Gastrocnemius medialis (tissue), 4 donors: ENCODE measurements around the gene MAST2. TPM values are rescaled to one million over a fixed set of nuclear protein-coding genes. Genes with fewer than 3 reads are reported as not detected.

Experiments used
- ATAC-seq, 2 donors: fragments of 150-250 bp; one replicate each; pipeline ENCODE4 v1.9.1; 2016
- DNase-seq, 2 donors: peaks; one replicate each; pipeline ENCODE4 v3.0.0-alpha.2; 2019
- H3K27ac ChIP-seq, 4 donors: fragments of 200-600 bp; sonication (generic); 1 replicate in 1 of 4; 2 replicates in 3 of 4; pipeline ENCODE4 v1.5.1; 2016 to 2018; ENCODE audit warnings: mild to moderate bottlenecking in 2 of 4, moderate library complexity in 1 of 4
- H3K27me3 ChIP-seq, 3 donors: fragments of 200-600 bp; sonication (generic) in 2 of 3; 1 replicate in 1 of 3; 2 replicates in 2 of 3; pipeline versions ENCODE4 v1.5.1 to v1.6.0; 2016 to 2019; ENCODE audit warnings: mild to moderate bottlenecking in 1 of 3, moderate library complexity in 1 of 3
- H3K36me3 ChIP-seq, 2 donors: fragments of 200-600 bp; sonication (generic) in 1 of 2; one replicate each; pipeline ENCODE4 v1.5.1; 2017 to 2018
- H3K4me1 ChIP-seq, 2 donors: fragments of 200-600 bp; sonication (generic) in 1 of 2; one replicate each; pipeline ENCODE4 v1.5.1; 2016 to 2017; ENCODE audit warnings: mild to moderate bottlenecking in 2 of 2
- H3K4me3 ChIP-seq, 4 donors: fragments of 200-600 bp; sonication (generic) in 3 of 4; 1 replicate in 1 of 4; 2 replicates in 3 of 4; pipeline ENCODE4 v1.5.1; 2016 to 2019; ENCODE audit warnings: mild to moderate bottlenecking in 2 of 4
- H3K9me3 ChIP-seq, 3 donors: fragments of 200-600 bp; sonication (generic) in 2 of 3; 1 replicate in 1 of 3; 2 replicates in 2 of 3; pipeline ENCODE4 v1.5.1; 2016 to 2019
- CTCF ChIP-seq, 5 experiments: fragments of 450-650 bp in 3 of 5; fragments of 200-600 bp in 2 of 5; sonication (generic) in 2 of 5; IDR thresholded peaks in 4 of 5; conservative IDR thresholded peaks in 1 of 5; 1 replicate in 4 of 5; 2 replicates in 1 of 5; pipeline ENCODE4 v1.5.1; 2016 to 2019; ENCODE audit warnings: antibody characterized with exemption in 5 of 5, mild to moderate bottlenecking in 3 of 5, moderate library complexity in 3 of 5
- POLR2A ChIP-seq, 2 donors: fragments of 450-650 bp; IDR thresholded peaks; one replicate each; pipeline ENCODE4 v1.6.1; 2017; ENCODE audit warnings: antibody characterized with exemption in 2 of 2, mild to moderate bottlenecking in 2 of 2, moderate library complexity in 2 of 2
- in situ Hi-C, 4 donors: fragments of 200-750 bp; cut with MboI; loops; one replicate each; pipeline versions ENCODE4 v1.15.0 to v1.8.0; 2017; ENCODE audit warnings: low sequenced_read_pairs in 4 of 4
- intact Hi-C: fragments of 100-400 bp; cut with DNase I; formaldehyde crosslinking; loops from one replicate; pipeline ENCODE4 v1.15.1; 2023; ENCODE audit warnings: low total_unique reads
- total RNA-seq, 4 donors: library from RNA; depleted of rRNA; stranded (reverse); fragments of >200 nt; gene quantifications; one replicate each; pipeline versions ENCODE4 v1.1.0 to v1.2.3, GENCODE V29; 2016

The MAST2 gene
- total RNA-seq: 100 to 1,000 TPM; 110 to 195 (median 162) TPM

- in situ Hi-C loops (no loop called here), intact Hi-C loops (loop anchor here (1.0 to 5.0 kb wide), 4 partner anchors 53 to 329 kb away; partner anchors contain the start of genes GPBP1L1, IPP and PIK3R3)
These were observed at the start of gene MAST2 for GRCh38 chr1:45803299-45803780. Gene MAST2 (plus strand): TSS chr1:45803612. CDS start chr1:45803896, 284 bp downstream.

GRCh38 chr1:45755697-45756096 is 47.7 kb upstream of the MAST2 start:
- Histone ChIP-seq H3K4me3 (no peak overlapping the region), H3K9me3 (no peaks in the 10 kb centered on the region), H3K36me3 (no peaks in the 10 kb centered on the region), H3K27me3 (no peaks in the 10 kb centered on the region), H3K4me1 (peaks cover 5 to 7% of the 10 kb centered on the region in 2 donors), H3K27ac (no peak overlapping the region)
- DNase-seq (no peak), ATAC-seq (no peak)
- in situ Hi-C loops (no loop called here), intact Hi-C loops (loop anchor here (10.0 kb wide), 1 partner anchor 429 kb away; no protein-coding TSS in a partner anchor)
- TF ChIP-seq POLR2A (IDR thresholded peaks at IDR 0.05) (no peak), CTCF (IDR thresholded peaks at IDR 0.05 in 4 of 5, conservative IDR thresholded peaks at IDR 0.05 in 1 of 5) (no peak)

More at GRCh38 chr1:45803299-45803780, at the start of gene MAST2:
- no peaks in the 10 kb centered on the region for H3K36me3 ChIP-seq
- TF ChIP-seq POLR2A (IDR thresholded peaks at IDR 0.05) (peak; percentile 97 to 98), CTCF (IDR thresholded peaks at IDR 0.05 in 4 of 5, conservative IDR thresholded peaks at IDR 0.05 in 1 of 5) (peak in 2 of 5 experiments; percentile 21 to 30)
- peak within 1 kb of the TSS; percentile 64 to 79 (median 72) for H3K4me3 ChIP-seq
- H3K27ac ChIP-seq: peak within 1 kb of the TSS; percentile 88 to 96 (median 92)
- ATAC-seq: peak; percentile 65 to 80
- H3K4me1 ChIP-seq: peaks cover 22 to 40% of the 10 kb centered on the region in 2 donors
- no peaks in the 10 kb centered on the region for H3K27me3 ChIP-seq
- peak; percentile 77 to 87 for DNase-seq
- no peaks in the 10 kb centered on the region for H3K9me3 ChIP-seq

GRCh38 chr1:45762291-45762690 is 41.1 kb upstream of the MAST2 start:
- DNase-seq (no peak), ATAC-seq (no peak)
- H3K27me3 ChIP-seq: no peaks in the 10 kb centered on the region
- H3K9me3 ChIP-seq: no peaks in the 10 kb centered on the region
- H3K27ac ChIP-seq: no peak overlapping the region
- no peaks in the 10 kb centered on the region for H3K4me1 ChIP-seq
- TF ChIP-seq CTCF (IDR thresholded peaks at IDR 0.05 in 4 of 5, conservative IDR thresholded peaks at IDR 0.05 in 1 of 5) (no peak), POLR2A (IDR thresholded peaks at IDR 0.05) (no peak)
- in situ Hi-C loops: no loop called here
- intact Hi-C loops: no loop called here
- no peaks in the 10 kb centered on the region for H3K36me3 ChIP-seq
- no peak overlapping the region for H3K4me3 ChIP-seq

GRCh38 chr1:45765999-45766792 is 37.2 kb upstream of the MAST2 start:
- no peaks in the 10 kb centered on the region for H3K36me3 ChIP-seq
- peak overlapping the region in 2 of 4 donors; percentile 37 to 44 for H3K27ac ChIP-seq
- no peaks in the 10 kb centered on the region for H3K9me3 ChIP-seq
- H3K4me3 ChIP-seq: no peak overlapping the region
- peaks cover 5 to 23% of the 10 kb centered on the region in 2 donors for H3K4me1 ChIP-seq
- DNase-seq: peak; percentile 17 to 50
- no peak for ATAC-seq
- TF ChIP-seq CTCF (IDR thresholded peaks at IDR 0.05 in 4 of 5, conservative IDR thresholded peaks at IDR 0.05 in 1 of 5): no peak
- TF ChIP-seq POLR2A (IDR thresholded peaks at IDR 0.05): no peak
- H3K27me3 ChIP-seq: no peaks in the 10 kb centered on the region
- in situ Hi-C loops: no loop called here
- intact Hi-C loops: no loop called here
